Uterus (tissue), 2 donors: ENCODE results near the gene SLC9A1.

Source experiments
- CTCF ChIP-seq, 4 experiments: fragments of 200-600 bp in 2 of 4; fragments of 450-650 bp in 2 of 4; sonication (generic) in 2 of 4; IDR thresholded peaks; one replicate each; pipeline ENCODE4 v1.5.1; 2016 to 2019; ENCODE audit warnings: antibody characterized with exemption in 4 of 4, mild to moderate bottlenecking in 2 of 4, moderate library complexity in 1 of 4
- POLR2A ChIP-seq, 2 donors: fragments of 450-650 bp; IDR thresholded peaks; one replicate each; pipeline ENCODE4 v1.6.1; 2016; ENCODE audit warnings: antibody characterized with exemption in 2 of 2, mild to moderate bottlenecking in 1 of 2, moderate library complexity in 1 of 2

- TF ChIP-seq CTCF (IDR thresholded peaks at IDR 0.05) (no peak), POLR2A (IDR thresholded peaks at IDR 0.05) (no peak)
Measured at GRCh38 chr1:27143401-27143800, 11.5 kb downstream of the SLC9A1 start.
